Mesenchymal stem cell (in vitro differentiated cells and primary cell): ENCODE data around the gene IGFBP2.

ENCODE experiments used
- DNase-seq: peaks from one replicate; pipeline ENCODE4 v3.0.0-alpha.2; 2013
- H2AFZ ChIP-seq: one replicate; pipeline ENCODE4 v1.6.1; 2013; ENCODE audit warnings: low read depth, mild to moderate bottlenecking, control low read depth, inconsistent platforms, low read length, moderate library complexity
- H2AK5ac ChIP-seq: 2 replicates; pipeline ENCODE4 v1.6.1; 2013; ENCODE audit warnings: low read length, moderate library complexity, mild to moderate bottlenecking, inconsistent platforms; ENCODE audit not compliant: severe bottlenecking
- H2BK120ac ChIP-seq: one replicate; pipeline ENCODE4 v1.6.1; 2013; ENCODE audit warnings: low read depth, mild to moderate bottlenecking, inconsistent platforms, low read length, moderate library complexity
- H2BK12ac ChIP-seq, 2 experiments: one replicate each; pipeline ENCODE4 v1.6.1; 2013; ENCODE audit warnings: inconsistent platforms in 2 of 2, low read length in 2 of 2, mild to moderate bottlenecking in 2 of 2, moderate library complexity in 2 of 2, control low read depth in 1 of 2
- H2BK15ac ChIP-seq: one replicate; pipeline ENCODE4 v1.6.1; 2013; ENCODE audit warnings: mild to moderate bottlenecking, low read depth, inconsistent platforms; ENCODE audit not compliant: poor library complexity, severe bottlenecking
- H2BK5ac ChIP-seq: 2 replicates; pipeline ENCODE4 v1.6.1; 2013; ENCODE audit warnings: low read depth, mild to moderate bottlenecking, low read length, control low read depth, inconsistent platforms; ENCODE audit not compliant: poor library complexity, severe bottlenecking
- H3K14ac ChIP-seq, 2 experiments: one replicate each; pipeline ENCODE4 v1.6.1; 2013; ENCODE audit warnings: inconsistent platforms in 2 of 2, low read length in 2 of 2, control low read depth in 1 of 2, mild to moderate bottlenecking in 1 of 2, moderate library complexity in 1 of 2
- H3K18ac ChIP-seq, 2 experiments: one replicate each; pipeline ENCODE4 v1.6.1; 2013; ENCODE audit warnings: inconsistent platforms in 2 of 2, low read length in 2 of 2, control low read depth in 1 of 2, low read depth in 1 of 2, mild to moderate bottlenecking in 1 of 2
- H3K23ac ChIP-seq, 2 experiments: one replicate each; pipeline ENCODE4 v1.6.1; 2013; ENCODE audit warnings: inconsistent platforms in 2 of 2, low read length in 2 of 2, mild to moderate bottlenecking in 2 of 2, moderate library complexity in 2 of 2, control low read depth in 1 of 2
- H3K27ac ChIP-seq: 2 replicates; pipeline ENCODE4 v1.5.1; 2013; ENCODE audit warnings: mild to moderate bottlenecking, moderate library complexity, low read length, control low read depth, inconsistent platforms; ENCODE audit not compliant: poor library complexity, severe bottlenecking
- H3K27me3 ChIP-seq, 2 experiments: 2 replicates each; pipeline versions ENCODE4 v1.6.1 to v1.7.0; 2013; ENCODE audit warnings: low read length in 2 of 2, mild to moderate bottlenecking in 2 of 2, moderate library complexity in 2 of 2, control low read depth in 1 of 2, inconsistent platforms in 1 of 2; ENCODE audit not compliant: control insufficient read depth in 1 of 2, insufficient read depth in 1 of 2
- H3K36me3 ChIP-seq, 2 experiments: 2 replicates each; pipeline versions ENCODE4 v1.6.1 to v1.7.0; 2013; ENCODE audit warnings: low read length in 2 of 2, control low read depth in 1 of 2, inconsistent platforms in 1 of 2, low read depth in 1 of 2, mild to moderate bottlenecking in 1 of 2; ENCODE audit not compliant: insufficient read depth in 2 of 2, control insufficient read depth in 1 of 2
- H3K4ac ChIP-seq, 2 experiments: one replicate each; pipeline ENCODE4 v1.6.1; 2013; ENCODE audit warnings: inconsistent platforms in 2 of 2, low read length in 2 of 2, mild to moderate bottlenecking in 2 of 2, moderate library complexity in 2 of 2, control low read depth in 1 of 2, low read depth in 1 of 2
- H3K4me1 ChIP-seq: 2 replicates; pipeline ENCODE4 v1.6.1; 2013; ENCODE audit warnings: low read depth, low read length, control low read depth; ENCODE audit not compliant: control insufficient read depth, insufficient read depth
- H3K4me2 ChIP-seq: 2 replicates; pipeline ENCODE4 v1.6.1; 2013; ENCODE audit warnings: low read length, mild to moderate bottlenecking, inconsistent platforms; ENCODE audit not compliant: poor library complexity, severe bottlenecking
- H3K4me3 ChIP-seq, 2 experiments: 2 replicates each; pipeline versions ENCODE4 v1.5.1 to v1.7.0; 2013; ENCODE audit warnings: low read length in 2 of 2, mild to moderate bottlenecking in 2 of 2, control low read depth in 1 of 2, low read depth in 1 of 2; ENCODE audit not compliant: insufficient read depth in 1 of 2
- H3K79me1 ChIP-seq: replicated peaks from 2 replicates; pipeline ENCODE4 v1.6.1; 2013; ENCODE audit warnings: mild to moderate bottlenecking, control low read depth, low read length, inconsistent platforms; ENCODE audit not compliant: poor library complexity, severe bottlenecking
- H3K9ac ChIP-seq: 2 replicates; pipeline ENCODE4 v1.7.0; 2013; ENCODE audit warnings: mild to moderate bottlenecking, low read length, moderate library complexity
- H3K9me3 ChIP-seq: 2 replicates; pipeline ENCODE4 v1.7.0; 2013; ENCODE audit warnings: mild to moderate bottlenecking, low read length; ENCODE audit not compliant: control insufficient read depth
- H4K8ac ChIP-seq: one replicate; pipeline ENCODE4 v1.6.1; 2013; ENCODE audit warnings: inconsistent platforms, mild to moderate bottlenecking, low read length, moderate library complexity
- H4K91ac ChIP-seq: one replicate; pipeline ENCODE4 v1.6.1; 2013; ENCODE audit warnings: mild to moderate bottlenecking, low read length, inconsistent platforms
- WGBS: methylation state at CpG from one replicate; pipeline ENCODE4 v1.1.7; 2013; ENCODE audit warnings: mixed read lengths; 5-methylcytosine and 5-hydroxymethylcytosine counted together

IGFBP2 gene

GRCh38 chr2:216635701-216636550, 2.7 kb downstream of the IGFBP2 start:
- Histone ChIP-seq H3K4me3 (peak overlapping the region in 1 of 2 experiments; percentile 27), H3K4me2 (peak overlapping the region; percentile 93), H3K79me1 (peaks cover 12% of the 10 kb centered on the region), H3K18ac (peak overlapping the region; percentile 11 to 84), H3K27ac (peak overlapping the region; percentile 89), H2BK120ac (no peak overlapping the region), H3K4me1 (peaks cover 26% of the 10 kb centered on the region), H4K8ac (peak overlapping the region; percentile 62), H3K23ac (no peak overlapping the region), H2AFZ (no peak overlapping the region), H3K36me3 (peaks cover 0 to 7% of the 10 kb centered on the region in 2 experiments), H3K4ac (peak overlapping the region in 1 of 2 experiments; percentile 65), H3K27me3 (peaks cover 0 to 74% of the 10 kb centered on the region in 2 experiments), H3K9me3 (no peaks in the 10 kb centered on the region), H4K91ac (peak overlapping the region; percentile 69), H3K14ac (peak overlapping the region in 1 of 2 experiments; percentile 44), H2BK5ac (no peak overlapping the region), H3K9ac (no peak overlapping the region), H2AK5ac (peak overlapping the region; percentile 78), H2BK12ac (no peak overlapping the region), H2BK15ac (no peak overlapping the region)
- peak; percentile 57 for DNase-seq
- 20% methylated on average over 17 of the region's 18 CpGs for WGBS

- H2AFZ ChIP-seq, result no peak overlapping the region
- H2BK15ac ChIP-seq, result peak overlapping the region; percentile 73
- H3K23ac ChIP-seq, result no peak overlapping the region
- H3K27ac ChIP-seq, result peak overlapping the region; percentile 89
- H3K9me3 ChIP-seq, result no peaks in the 10 kb centered on the region
- H3K4me3 ChIP-seq, result no peak overlapping the region
- no peak overlapping the region for H2BK5ac ChIP-seq
- no peak overlapping the region for H3K14ac ChIP-seq
- H3K27me3 ChIP-seq, result peaks cover 0 to 68% of the 10 kb centered on the region in 2 experiments
- H4K91ac ChIP-seq, result no peak overlapping the region
- WGBS, result 9% methylated on average over 23 of the region's 29 CpGs
- H4K8ac ChIP-seq, result peak overlapping the region; percentile 66
- peak overlapping the region; percentile 25 for H2AK5ac ChIP-seq
- H3K36me3 ChIP-seq, result peaks cover 0 to 8% of the 10 kb centered on the region in 2 experiments
- H2BK12ac ChIP-seq, result no peak overlapping the region
- H3K4me2 ChIP-seq, result peak overlapping the region; percentile 93
- no peak overlapping the region for H2BK120ac ChIP-seq
- H3K4me1 ChIP-seq, result peaks cover 26% of the 10 kb centered on the region
- peak overlapping the region in 1 of 2 experiments; percentile 65 for H3K4ac ChIP-seq
- peak overlapping the region in 1 of 2 experiments; percentile 84 for H3K18ac ChIP-seq
- no peak overlapping the region for H3K9ac ChIP-seq
- H3K79me1 ChIP-seq, result peaks cover 12% of the 10 kb centered on the region
- DNase-seq, result peak; percentile 77
Measured at GRCh38 chr2:216636551-216637450, 3.6 kb downstream of the IGFBP2 start.

GRCh38 chr2:216637472-216637871, 4.3 kb downstream of the IGFBP2 start:
- Histone ChIP-seq H4K91ac (no peak overlapping the region), H3K18ac (peak overlapping the region in 1 of 2 experiments; percentile 46), H3K23ac (no peak overlapping the region), H3K79me1 (peaks cover 12% of the 10 kb centered on the region), H3K4me3 (no peak overlapping the region), H4K8ac (peak overlapping the region; percentile 20), H3K27me3 (peaks cover 0 to 62% of the 10 kb centered on the region in 2 experiments), H2AK5ac (peak overlapping the region; percentile 47), H3K4ac (peak overlapping the region in 1 of 2 experiments; percentile 35), H2BK120ac (no peak overlapping the region), H3K14ac (no peak overlapping the region), H2BK15ac (no peak overlapping the region), H2BK5ac (no peak overlapping the region), H3K36me3 (peaks cover 0 to 9% of the 10 kb centered on the region in 2 experiments), H3K4me1 (peaks cover 28% of the 10 kb centered on the region), H3K27ac (peak overlapping the region; percentile 3), H2BK12ac (no peak overlapping the region), H3K4me2 (peak overlapping the region; percentile 24), H3K9ac (no peak overlapping the region), H2AFZ (no peak overlapping the region), H3K9me3 (no peaks in the 10 kb centered on the region)
- DNase-seq, result no peak
- 81% methylated on average over 2 of the region's 3 CpGs for WGBS
